K562 (cell line): ENCODE results near the gene C7orf57. TPM values are rescaled to one million over a fixed set of nuclear protein-coding genes. Genes with fewer than 3 reads are reported as not detected.

Experiments
- ATAC-seq: fragments of 200-7000 bp; cut with Tn5 transposase; 3 replicates; pipeline ENCODE4 v1.9.1; 2020; ENCODE audit warnings: moderate library complexity
- BruUV-seq: library from RNA; stranded (reverse); fragments of 400-500 nt; replicated peaks from 2 replicates; lab custom pipeline; 2021; lab: Mats Ljungman, UMichigan
- CTCF ChIA-PET: fragments of 300-600 bp; formaldehyde crosslinking; extraction: SDS; loops from one replicate; lab custom pipeline; 2021; ENCODE audit warnings: low intra/inter-chr PET ratio; lab: Yijun Ruan, JAX
- POLR2A ChIA-PET: fragments of 300-600, 350-650 bp; sonication (Branson Sonifier 250); formaldehyde crosslinking; extraction: SDS; loops from one replicate; lab custom pipeline; 2021; ENCODE audit warnings: antibody characterized with exemption, inconsistent platforms; lab: Yijun Ruan, JAX
- DNase-seq, 4 experiments: peaks; one replicate each; pipeline versions ENCODE4 v3.0.0 to v3.0.0-alpha.2; 2011 to 2018; ENCODE audit warnings: low spot score in 3 of 4, mixed read lengths in 3 of 4; ENCODE audit errors: extremely low read depth in 1 of 4
- FAIRE-seq: peaks from 2 replicates; lab custom pipeline; 2011; peaks lifted over from hg19 to GRCh38; lab: Jason Lieb, UNC
- H2AFZ ChIP-seq: 2 replicates; pipeline ENCODE4 v1.6.0; 2011; ENCODE audit warnings: low read depth, low read length, control low read depth, inconsistent platforms
- H3K27ac ChIP-seq: fragments of 200-600 bp; 3 replicates; pipeline ENCODE4 v1.8.0; 2011; ENCODE audit warnings: low read depth, mild to moderate bottlenecking, control low read depth, inconsistent platforms, low read length, moderate library complexity, mixed read lengths; ENCODE audit errors: extremely low read depth
- H3K27me3 ChIP-seq, 2 experiments: fragments of 300-600 bp in 1 of 2; 2 replicates in 1 of 2; 3 replicates in 1 of 2; pipeline versions ENCODE4 v1.6.0 to v1.8.0; 2011; ENCODE audit warnings: inconsistent platforms in 2 of 2, low read length in 2 of 2, mild to moderate bottlenecking in 1 of 2, mixed read lengths in 1 of 2, moderate library complexity in 1 of 2; ENCODE audit not compliant: control insufficient read depth in 2 of 2, insufficient read depth in 2 of 2
- H3K36me3 ChIP-seq: fragments of 300-600 bp; 3 replicates; pipeline ENCODE4 v1.8.0; 2011; ENCODE audit warnings: mild to moderate bottlenecking, low read length, inconsistent platforms; ENCODE audit not compliant: control insufficient read depth, insufficient read depth
- H3K4me1 ChIP-seq, 2 experiments: fragments of 200-600 bp in 1 of 2; replicated peaks in 1 of 2; 2 replicates in 1 of 2; 3 replicates in 1 of 2; pipeline versions ENCODE4 v1.5.1 to v1.8.0; 2011; ENCODE audit warnings: inconsistent platforms in 2 of 2, low read length in 2 of 2, mild to moderate bottlenecking in 1 of 2, mixed read lengths in 1 of 2, moderate library complexity in 1 of 2; ENCODE audit not compliant: control insufficient read depth in 2 of 2, insufficient read depth in 2 of 2
- H3K4me2 ChIP-seq: 2 replicates; pipeline ENCODE4 v1.6.1; 2011; ENCODE audit warnings: low read length, control low read depth, inconsistent platforms, mixed read lengths; ENCODE audit not compliant: insufficient read depth
- H3K4me3 ChIP-seq: fragments of 200-600 bp; sonication (generic), shearing (Covaris generic); 2 replicates; pipeline ENCODE4 v1.5.1; 2016; ENCODE audit warnings: control low read depth, inconsistent platforms
- H3K79me2 ChIP-seq: fragments of 200-600 bp; 3 replicates; pipeline ENCODE4 v1.8.0; 2011; ENCODE audit warnings: low read length, inconsistent platforms; ENCODE audit not compliant: control insufficient read depth, insufficient read depth
- H3K9ac ChIP-seq, 2 experiments: 2 replicates each; pipeline versions ENCODE4 v1.6.0 to v1.6.1; 2011; ENCODE audit warnings: low read depth in 2 of 2, low read length in 2 of 2, control low read depth in 1 of 2, inconsistent platforms in 1 of 2, mild to moderate bottlenecking in 1 of 2, mixed read lengths in 1 of 2; ENCODE audit not compliant: insufficient read depth in 1 of 2
- H3K9me1 ChIP-seq: one replicate; pipeline ENCODE4 v1.6.0; 2011; ENCODE audit warnings: inconsistent platforms, mild to moderate bottlenecking, low read length, moderate library complexity; ENCODE audit not compliant: control insufficient read depth, insufficient read depth
- H3K9me3 ChIP-seq: replicated peaks from 2 replicates; pipeline ENCODE4 v1.5.1; 2011; ENCODE audit warnings: low read depth, low read length, inconsistent platforms; ENCODE audit not compliant: control insufficient read depth, insufficient read depth
- H4K20me1 ChIP-seq: replicated peaks from 2 replicates; pipeline ENCODE4 v1.6.1; 2011; ENCODE audit warnings: low read length, inconsistent platforms, mixed read lengths; ENCODE audit not compliant: control insufficient read depth, insufficient read depth
- ATF3 ChIP-seq, 2 experiments: fragments of 450-650 bp in 1 of 2; sonication (generic) in 1 of 2; formaldehyde crosslinking in 1 of 2; IDR thresholded peaks in 1 of 2; conservative IDR thresholded peaks in 1 of 2; 2 replicates each; pipeline versions ENCODE4 v1.6.1 to v1.8.1; 2016 to 2023; ENCODE audit warnings: mild to moderate bottlenecking in 2 of 2, moderate library complexity in 2 of 2, inconsistent platforms in 1 of 2, missing genetic modification reagents in 1 of 2
- CBFB ChIP-seq: sonication (generic); formaldehyde crosslinking; IDR thresholded peaks from 2 replicates; pipeline ENCODE4 v1.4.0; 2020; ENCODE audit warnings: mild to moderate bottlenecking, missing genetic modification reagents
- CCAR2 ChIP-seq: fragments of 200-400 bp; formaldehyde crosslinking; IDR thresholded peaks from 2 replicates; pipeline ENCODE4 v1.6.1; 2017; ENCODE audit warnings: mild to moderate bottlenecking, low read depth, low read length
- FOSL1 ChIP-seq: fragments of 200-800 bp; sonication (Bioruptor generic); conservative IDR thresholded peaks from 2 replicates; pipeline ENCODE4 v1.6.1; 2016; ENCODE audit warnings: missing genetic modification characterization, missing compliant biosample characterization
- GATAD2B ChIP-seq: fragments of 450-650 bp; IDR thresholded peaks from 2 replicates; pipeline ENCODE4 v1.6.1; 2017; ENCODE audit warnings: mild to moderate bottlenecking, borderline replicate concordance
- HNRNPL ChIP-seq: fragments of 200-400 bp; formaldehyde crosslinking; IDR thresholded peaks from 2 replicates; pipeline ENCODE4 v1.6.1; 2017; ENCODE audit warnings: low read depth, mild to moderate bottlenecking, low read length
- JUN ChIP-seq, 2 experiments: sonication (generic) in 1 of 2; formaldehyde crosslinking in 1 of 2; IDR thresholded peaks; 2 replicates each; pipeline versions ENCODE4 v1.6.1 to v1.8.0; 2012 to 2022; ENCODE audit warnings: borderline replicate concordance in 2 of 2, mild to moderate bottlenecking in 2 of 2, improper control_type of control experiment in 1 of 2, low read depth in 1 of 2, low read length in 1 of 2, missing genetic modification reagents in 1 of 2
- JUND ChIP-seq, 2 experiments: IDR thresholded peaks; 2 replicates in 1 of 2; 3 replicates in 1 of 2; pipeline ENCODE4 v1.6.1; 2011; ENCODE audit warnings: borderline replicate concordance in 2 of 2, low read depth in 2 of 2, low read length in 2 of 2, improper control_type of control experiment in 1 of 2, missing biosample characterization in 1 of 2, missing genetic modification characterization in 1 of 2, missing genetic modification reagents in 1 of 2
- MEF2D ChIP-seq: conservative IDR thresholded peaks from 2 replicates; pipeline ENCODE4 v1.6.1; 2016; ENCODE audit warnings: low read depth, missing genetic modification characterization, missing compliant biosample characterization
- NCOA2 ChIP-seq, 2 experiments: fragments of 450-650 bp; IDR thresholded peaks; 2 replicates each; pipeline ENCODE4 v1.6.1; 2018; ENCODE audit warnings: mild to moderate bottlenecking in 2 of 2, moderate library complexity in 1 of 2; ENCODE audit not compliant: partially characterized antibody in 2 of 2
- NR2C2 ChIP-seq, 2 experiments: fragments of 200-800 bp in 1 of 2; sonication (Bioruptor generic) in 1 of 2; sonication (generic) in 1 of 2; formaldehyde crosslinking in 1 of 2; IDR thresholded peaks; 2 replicates each; pipeline versions ENCODE4 v1.6.1 to v1.8.0; 2016 to 2022; ENCODE audit warnings: mild to moderate bottlenecking in 1 of 2, missing compliant biosample characterization in 1 of 2, missing genetic modification characterization in 1 of 2, missing genetic modification reagents in 1 of 2
- SOX6 ChIP-seq: fragments of 450-650 bp; IDR thresholded peaks from 2 replicates; pipeline ENCODE4 v1.6.1; 2014; ENCODE audit warnings: mild to moderate bottlenecking
- SPI1 ChIP-seq: IDR thresholded peaks from 2 replicates; pipeline ENCODE4 v1.6.1; 2011; ENCODE audit warnings: low read depth, low read length, control low read depth, borderline replicate concordance
- WHSC1 ChIP-seq: IDR thresholded peaks from one replicate; pipeline ENCODE4 v1.6.1; 2012; ENCODE audit warnings: low read length, control low read depth, inconsistent platforms
- ZNF584 ChIP-seq: fragments of 200-800 bp; sonication (Bioruptor generic); IDR thresholded peaks from 2 replicates; pipeline ENCODE4 v1.6.1; 2016; ENCODE audit warnings: low read depth, mild to moderate bottlenecking, missing genetic modification characterization, missing compliant biosample characterization
- in situ Hi-C: fragments of 300-500 bp; cut with MboI; formaldehyde crosslinking; loops from 4 replicates; pipeline ENCODE4 v1.15.0; 2018; ENCODE audit warnings: inconsistent platforms, mixed read lengths
- intact Hi-C: fragments of 100-400 bp; cut with micrococcal nuclease; formaldehyde crosslinking; loops from 2 replicates; pipeline ENCODE4 v1.14.2; 2022
- polyA plus RNA-seq, 8 experiments: library from polyadenylated mRNA; depleted of rRNA in 4 of 8; stranded (reverse) in 5 of 8; unstranded in 3 of 8; fragments of >200 nt; fragmentation: Nextera tagmentation in 2 of 8; fragmentation: Illumina TruSeq in 1 of 8; extraction: Ambion mirVana in 2 of 8; extraction: Trizol in 1 of 8; gene quantifications; 2 replicates each; pipeline versions ENCODE4 v1.2.1 to v1.2.3, GENCODE V29; 2011 to 2014; ENCODE audit warnings: inconsistent platforms in 1 of 8, missing spikeins in 1 of 8
- total RNA-seq, 7 experiments: library from RNA; depleted of rRNA in 6 of 7; stranded (reverse); fragments of >200 nt in 6 of 7; fragmentation: Illumina TruSeq in 2 of 7; extraction: Trizol in 2 of 7; gene quantifications; 2 replicates each; pipeline versions ENCODE4 v1.2.1 to v1.2.3, GENCODE V29; 2011 to 2021; ENCODE audit warnings: low replicate concordance in 1 of 7
- TF ChIP-seq, protein P1 (sequence below): fragments of 250-450 bp; sonication (Bioruptor Pico); IDR thresholded peaks from 2 replicates; pipeline ENCODE4 v1.8.0; 2022; ENCODE audit warnings: inconsistent platforms, mild to moderate bottlenecking, moderate library complexity, borderline replicate concordance
- TF ChIP-seq, protein P2 (sequence below), 3 experiments: IDR thresholded peaks in 2 of 3; conservative IDR thresholded peaks in 1 of 3; 2 replicates each; pipeline ENCODE4 v1.5.1; 2011 to 2012; ENCODE audit warnings: low read length in 3 of 3, mild to moderate bottlenecking in 3 of 3, control low read depth in 2 of 3, improper control_type of control experiment in 1 of 3, inconsistent platforms in 1 of 3, low read depth in 1 of 3, mixed read lengths in 1 of 3, moderate library complexity in 1 of 3; ENCODE audit not compliant: insufficient read depth in 2 of 3

Gene C7orf57
- total and polyA plus RNA-seq, 9 of the 15 experiments (the other 6 are each of a cell fraction or from before 2014, with no cell fraction given) = not detected

DNA sequence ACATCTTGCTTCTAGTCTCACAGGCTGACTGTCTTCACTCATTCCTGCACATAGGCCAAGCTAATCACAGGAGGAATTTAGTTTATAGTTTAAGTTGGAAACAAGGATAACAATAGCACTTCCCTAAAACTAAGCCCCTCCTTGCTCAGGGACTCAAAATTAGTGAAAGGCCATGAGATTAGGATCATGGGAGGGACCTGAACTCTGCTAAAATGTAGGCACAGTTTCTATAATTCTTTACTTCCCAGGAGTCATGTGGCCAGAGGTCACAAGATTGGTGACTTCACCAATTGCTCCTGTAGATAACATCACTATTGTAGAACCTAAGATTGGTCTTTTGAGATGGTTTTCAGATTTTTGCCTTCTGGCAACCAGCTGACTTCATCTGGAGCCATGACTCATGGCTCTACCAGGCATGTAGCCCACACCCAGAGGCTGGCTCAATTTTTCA is 38.9 kb downstream of the C7orf57 start:
- TF ChIP-seq SOX6 (peak; percentile 58; the same call in 1 of the 2 replicates), CCAR2 (no peak), NR2C2 (CRISPR knock-in tag; IDR thresholded peaks at IDR 0.05) (no peak), NR2C2 (tag; IDR thresholded peaks at IDR 0.05) (peak; percentile 51), HNRNPL (no peak), JUN (IDR thresholded peaks at IDR 0.05; ENCODE audit: borderline replicate concordance, low read depth, low read length) (0 out of 2 replicates have a peak, but pooled peaks have one; percentile 30), JUN (CRISPR knock-in tag; IDR thresholded peaks at IDR 0.05; ENCODE audit: borderline replicate concordance) (no peak), SPI1 (peak; percentile 31; the same call in 1 of the 2 replicates), JUND (IDR thresholded peaks at IDR 0.05; ENCODE audit: borderline replicate concordance, low read depth, low read length) (peak; percentile 32; the same call in 1 of the 2 replicates), JUND (tag; IDR thresholded peaks at IDR 0.05; ENCODE audit: borderline replicate concordance, low read depth, low read length) (0 out of 3 replicates have a peak, but pooled peaks have one; percentile 23), FOSL1 (tag) (peak; percentile 38; the same call in 1 of the 2 replicates), NCOA2 (IDR thresholded peaks at IDR 0.05; ENCODE audit: partially characterized antibody in 2 of 2) (no peak), ATF3 (IDR thresholded peaks at IDR 0.05) (peak; percentile 59; the same call in 1 of the 2 replicates), ATF3 (CRISPR knock-in tag; conservative IDR thresholded peaks at IDR 0.05) (no peak), ZNF584 (CRISPR knock-in tag) (no peak), WHSC1 (no peak), GATAD2B (no peak), MEF2D (tag) (no peak), CBFB (CRISPR knock-in tag) (no peak)
- TF ChIP-seq, protein P1, sequence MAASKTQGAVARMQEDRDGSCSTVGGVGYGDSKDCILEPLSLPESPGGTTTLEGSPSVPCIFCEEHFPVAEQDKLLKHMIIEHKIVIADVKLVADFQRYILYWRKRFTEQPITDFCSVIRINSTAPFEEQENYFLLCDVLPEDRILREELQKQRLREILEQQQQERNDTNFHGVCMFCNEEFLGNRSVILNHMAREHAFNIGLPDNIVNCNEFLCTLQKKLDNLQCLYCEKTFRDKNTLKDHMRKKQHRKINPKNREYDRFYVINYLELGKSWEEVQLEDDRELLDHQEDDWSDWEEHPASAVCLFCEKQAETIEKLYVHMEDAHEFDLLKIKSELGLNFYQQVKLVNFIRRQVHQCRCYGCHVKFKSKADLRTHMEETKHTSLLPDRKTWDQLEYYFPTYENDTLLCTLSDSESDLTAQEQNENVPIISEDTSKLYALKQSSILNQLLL = no peak
- TF ChIP-seq, protein P2, sequence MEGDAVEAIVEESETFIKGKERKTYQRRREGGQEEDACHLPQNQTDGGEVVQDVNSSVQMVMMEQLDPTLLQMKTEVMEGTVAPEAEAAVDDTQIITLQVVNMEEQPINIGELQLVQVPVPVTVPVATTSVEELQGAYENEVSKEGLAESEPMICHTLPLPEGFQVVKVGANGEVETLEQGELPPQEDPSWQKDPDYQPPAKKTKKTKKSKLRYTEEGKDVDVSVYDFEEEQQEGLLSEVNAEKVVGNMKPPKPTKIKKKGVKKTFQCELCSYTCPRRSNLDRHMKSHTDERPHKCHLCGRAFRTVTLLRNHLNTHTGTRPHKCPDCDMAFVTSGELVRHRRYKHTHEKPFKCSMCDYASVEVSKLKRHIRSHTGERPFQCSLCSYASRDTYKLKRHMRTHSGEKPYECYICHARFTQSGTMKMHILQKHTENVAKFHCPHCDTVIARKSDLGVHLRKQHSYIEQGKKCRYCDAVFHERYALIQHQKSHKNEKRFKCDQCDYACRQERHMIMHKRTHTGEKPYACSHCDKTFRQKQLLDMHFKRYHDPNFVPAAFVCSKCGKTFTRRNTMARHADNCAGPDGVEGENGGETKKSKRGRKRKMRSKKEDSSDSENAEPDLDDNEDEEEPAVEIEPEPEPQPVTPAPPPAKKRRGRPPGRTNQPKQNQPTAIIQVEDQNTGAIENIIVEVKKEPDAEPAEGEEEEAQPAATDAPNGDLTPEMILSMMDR (IDR thresholded peaks at IDR 0.05 in 2 of 3, conservative IDR thresholded peaks at IDR 0.05 in 1 of 3; ENCODE audit: insufficient read depth in 2 of 3, low read depth in 1 of 3, low read length in 3 of 3) = no peak
- BruUV-seq = no TSS peak
- intact Hi-C loops = no loop called here
- H3K9ac ChIP-seq = no peak overlapping the region
- H3K9me3 ChIP-seq = no peaks in the 10 kb centered on the region
- in situ Hi-C loops = no loop called here
- H3K27me3 ChIP-seq = peaks cover 0 to 2% of the 10 kb centered on the region in 2 experiments; a peak in 1 of 5 replicates
- H3K27ac ChIP-seq = no peak overlapping the region
- no peaks in the 10 kb centered on the region for H4K20me1 ChIP-seq
- POLR2A ChIA-PET = interaction anchor here (0.8 kb wide), 1 partner anchor 43 kb away, joined by 3 read pairs; no protein-coding TSS in a partner anchor
- FAIRE-seq = no peak
- H3K4me2 ChIP-seq = no peak overlapping the region
- H3K36me3 ChIP-seq = no peaks in the 10 kb centered on the region
- CTCF ChIA-PET = no interaction called here
- no peaks in the 10 kb centered on the region for H3K4me1 ChIP-seq
- no peak for DNase-seq
- no peaks in the 10 kb centered on the region for H3K79me2 ChIP-seq
- H3K4me3 ChIP-seq = no peak overlapping the region
- ATAC-seq = no peak
- H2AFZ ChIP-seq = no peak overlapping the region
- H3K9me1 ChIP-seq = no peaks in the 10 kb centered on the region
